Nephron progenitor cell (in vitro differentiated cells): ENCODE data around the gene RAP2C.

Experiments
- DNase-seq: peaks from one replicate; pipeline ENCODE4 v3.0.0; 2021
- H3K27ac Mint-ChIP-seq: 2 replicates; pipeline ENCODE4 v1.8.0; 2021; ENCODE audit warnings: mild to moderate bottlenecking, moderate library complexity, mixed read lengths
- H3K27me3 Mint-ChIP-seq: 2 replicates; pipeline ENCODE4 v1.8.0; 2021; ENCODE audit warnings: mild to moderate bottlenecking, low read depth, mixed read lengths; ENCODE audit not compliant: poor library complexity
- H3K36me3 Mint-ChIP-seq: 2 replicates; pipeline ENCODE4 v1.8.0; 2021; ENCODE audit warnings: low read depth, mixed read lengths
- H3K4me1 Mint-ChIP-seq: 2 replicates; pipeline ENCODE4 v1.8.0; 2021; ENCODE audit warnings: mixed read lengths
- H3K4me3 Mint-ChIP-seq: 2 replicates; pipeline ENCODE4 v1.8.0; 2021; ENCODE audit warnings: mild to moderate bottlenecking, moderate library complexity, mixed read lengths
- H3K9me3 Mint-ChIP-seq: 2 replicates; pipeline ENCODE4 v1.8.0; 2021; ENCODE audit warnings: mild to moderate bottlenecking, moderate library complexity, mixed read lengths
- CTCF ChIP-seq: fragments of 200-600 bp; sonication (generic); IDR thresholded peaks from 2 replicates; pipeline ENCODE4 v1.5.0; 2021; ENCODE audit warnings: antibody characterized with exemption

RAP2C gene

GRCh38 chrX:132199941-132200340 lies 19.3 kb downstream of the RAP2C start:
- H3K36me3 Mint-ChIP-seq, result peaks cover 12% of the 10 kb centered on the region
- peak overlapping the region; percentile 70 for H3K27ac Mint-ChIP-seq
- no peaks in the 10 kb centered on the region for H3K27me3 Mint-ChIP-seq
- peaks cover 8% of the 10 kb centered on the region for H3K9me3 Mint-ChIP-seq
- no peak for DNase-seq
- peaks cover 14% of the 10 kb centered on the region for H3K4me1 Mint-ChIP-seq
- no peak for TF ChIP-seq CTCF
- H3K4me3 Mint-ChIP-seq, result no peak overlapping the region

- Mint-ChIP-seq H3K9me3 (peaks cover 26% of the 10 kb centered on the region), H3K27ac (no peak overlapping the region), H3K27me3 (no peaks in the 10 kb centered on the region), H3K36me3 (peaks cover 10% of the 10 kb centered on the region), H3K4me1 (no peaks in the 10 kb centered on the region), H3K4me3 (no peak overlapping the region)
- no peak for DNase-seq
- TF ChIP-seq CTCF, result no peak
Observed at GRCh38 chrX:132193872-132194574, 25.2 kb downstream of the RAP2C start.

GRCh38 chrX:132191938-132192337 lies 27.3 kb downstream of the RAP2C start:
- Mint-ChIP-seq H3K27ac (no peak overlapping the region), H3K27me3 (no peaks in the 10 kb centered on the region)

GRCh38 chrX:132188175-132188574 lies 31.1 kb downstream of the RAP2C start:
- Mint-ChIP-seq H3K27ac (peak overlapping the region; percentile 0), H3K4me1 (peaks cover 4% of the 10 kb centered on the region), H3K9me3 (peaks cover 11% of the 10 kb centered on the region), H3K27me3 (no peaks in the 10 kb centered on the region), H3K4me3 (no peak overlapping the region), H3K36me3 (peaks cover 4% of the 10 kb centered on the region)
- no peak for TF ChIP-seq CTCF
- no peak for DNase-seq

More at GRCh38 chrX:132191938-132192337, 27.3 kb downstream of the RAP2C start:
- Mint-ChIP-seq H3K36me3 (peaks cover 10% of the 10 kb centered on the region), H3K4me1 (no peaks in the 10 kb centered on the region), H3K9me3 (peaks cover 26% of the 10 kb centered on the region), H3K4me3 (no peak overlapping the region)
- TF ChIP-seq CTCF, result no peak
- DNase-seq, result no peak

GRCh38 chrX:132187451-132187850 lies 31.8 kb downstream of the RAP2C start:
- Mint-ChIP-seq H3K36me3 (peaks cover under 1% of the 10 kb centered on the region), H3K27ac (peak overlapping the region; percentile 0), H3K4me3 (no peak overlapping the region), H3K4me1 (peaks cover 4% of the 10 kb centered on the region), H3K9me3 (peaks cover 4% of the 10 kb centered on the region), H3K27me3 (no peaks in the 10 kb centered on the region)
- no peak for TF ChIP-seq CTCF
- no peak for DNase-seq

- peaks cover 4% of the 10 kb centered on the region for H3K4me1 Mint-ChIP-seq
- peak overlapping the region; percentile 3 for H3K27ac Mint-ChIP-seq
- no peaks in the 10 kb centered on the region for H3K36me3 Mint-ChIP-seq
- DNase-seq, result no peak
- no peak overlapping the region for H3K4me3 Mint-ChIP-seq
- no peaks in the 10 kb centered on the region for H3K9me3 Mint-ChIP-seq
- H3K27me3 Mint-ChIP-seq, result no peaks in the 10 kb centered on the region
- TF ChIP-seq CTCF, result no peak
Observed at GRCh38 chrX:132184871-132185270, 34.4 kb downstream of the RAP2C start.
